Esophagus squamous epithelium (tissue), 5 donors: Measurements from ENCODE around the gene PROSER2. TPM values are rescaled to one million over a fixed set of nuclear protein-coding genes. Genes with fewer than 3 reads are reported as not detected.
A peak's percentile ranks its signal among the peaks of the same experiment; 100 is the strongest.

Experiments
- DNase-seq: peaks from one replicate; lab custom pipeline; 2025; lab: John Stamatoyannopoulos, UW
- H3K27ac ChIP-seq, 4 donors: fragments of 200-600 bp; sonication (generic); one replicate each; pipeline ENCODE4 v1.5.1; 2016 to 2019; ENCODE audit warnings: mild to moderate bottlenecking in 1 of 4
- H3K27me3 ChIP-seq, 4 donors: fragments of 200-600 bp; sonication (generic); 1 replicate in 3 of 4; 2 replicates in 1 of 4; pipeline versions ENCODE4 v1.5.1 to v1.6.0; 2017 to 2021; ENCODE audit warnings: antibody characterized with exemption in 1 of 4
- H3K36me3 ChIP-seq, 3 donors: fragments of 200-600 bp; sonication (generic); one replicate each; pipeline ENCODE4 v1.5.1; 2016 to 2019
- H3K4me1 ChIP-seq, 3 donors: fragments of 200-600 bp; sonication (generic); one replicate each; pipeline ENCODE4 v1.5.1; 2017 to 2019
- H3K4me3 ChIP-seq, 4 donors: fragments of 200-600 bp; sonication (generic); 1 replicate in 3 of 4; 2 replicates in 1 of 4; pipeline ENCODE4 v1.5.1; 2016 to 2019; ENCODE audit warnings: mild to moderate bottlenecking in 2 of 4, moderate library complexity in 1 of 4
- H3K9me3 ChIP-seq, 3 donors: fragments of 200-600 bp; sonication (generic); one replicate each; pipeline ENCODE4 v1.5.1; 2016 to 2019
- POLR2A ChIP-seq, 4 donors: fragments of 450-650 bp; IDR thresholded peaks; one replicate each; pipeline ENCODE4 v1.6.1; 2017; ENCODE audit warnings: antibody characterized with exemption in 4 of 4, mild to moderate bottlenecking in 4 of 4, moderate library complexity in 3 of 4
- WGBS, 2 donors: methylation state at CpG; one replicate each; pipeline ENCODE4 v1.1.5; 2018; 5-methylcytosine and 5-hydroxymethylcytosine counted together
- intact Hi-C: fragments of 100-400 bp; cut with DNase I; formaldehyde crosslinking; loops from one replicate; pipeline ENCODE4 v1.15.0; 2022
- total RNA-seq, 4 donors: library from RNA; depleted of rRNA; stranded (reverse); fragments of >200 nt; gene quantifications; one replicate each; pipeline ENCODE4 v1.1.0, GENCODE V29; 2016
- TF ChIP-seq, protein P1 (sequence below), 6 experiments: fragments of 450-650 bp in 4 of 6; fragments of 200-600 bp in 2 of 6; sonication (generic) in 2 of 6; IDR thresholded peaks; one replicate each; pipeline ENCODE4 v1.5.1; 2016 to 2019; ENCODE audit warnings: antibody characterized with exemption in 6 of 6, mild to moderate bottlenecking in 4 of 6, moderate library complexity in 4 of 6
- donor health status: DM: yes; HTN: yes; CAD: no.

Gene PROSER2
- total RNA-seq, 4 donors from 2014 or later = 6.4 to 15.5 (median 11.1) TPM

DNA sequence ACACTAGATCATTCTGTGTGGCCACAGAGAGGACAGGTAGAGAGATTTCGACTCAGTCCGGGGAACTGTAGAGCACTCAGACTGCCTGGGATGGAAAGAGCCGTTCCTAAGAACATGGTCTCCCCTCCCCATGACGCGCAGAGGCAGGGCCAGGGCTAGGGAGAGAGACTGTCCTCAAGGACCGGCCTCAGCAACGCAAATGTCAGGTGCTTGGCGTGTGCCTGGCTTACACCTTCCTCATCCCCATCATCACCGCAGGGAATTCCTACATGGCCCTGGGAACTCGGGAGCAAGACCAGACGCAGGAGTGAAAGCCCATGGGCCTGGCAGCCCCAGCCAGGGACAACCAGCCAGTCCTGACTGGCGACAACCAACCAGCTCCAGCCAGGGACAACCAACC, 55.6 kb downstream of the PROSER2 start:
- H3K9me3 ChIP-seq = no peaks in the 10 kb centered on the region
- H3K36me3 ChIP-seq = no peaks in the 10 kb centered on the region
- 86% methylated on average over 10 of the region's 12 CpGs; no CpG with 5 or more reads in 1 of the 2 donors for WGBS, 2 donors
- peaks cover 26 to 73% (median 36%) of the 10 kb centered on the region in 3 donors for H3K4me1 ChIP-seq
- TF ChIP-seq, protein P1, sequence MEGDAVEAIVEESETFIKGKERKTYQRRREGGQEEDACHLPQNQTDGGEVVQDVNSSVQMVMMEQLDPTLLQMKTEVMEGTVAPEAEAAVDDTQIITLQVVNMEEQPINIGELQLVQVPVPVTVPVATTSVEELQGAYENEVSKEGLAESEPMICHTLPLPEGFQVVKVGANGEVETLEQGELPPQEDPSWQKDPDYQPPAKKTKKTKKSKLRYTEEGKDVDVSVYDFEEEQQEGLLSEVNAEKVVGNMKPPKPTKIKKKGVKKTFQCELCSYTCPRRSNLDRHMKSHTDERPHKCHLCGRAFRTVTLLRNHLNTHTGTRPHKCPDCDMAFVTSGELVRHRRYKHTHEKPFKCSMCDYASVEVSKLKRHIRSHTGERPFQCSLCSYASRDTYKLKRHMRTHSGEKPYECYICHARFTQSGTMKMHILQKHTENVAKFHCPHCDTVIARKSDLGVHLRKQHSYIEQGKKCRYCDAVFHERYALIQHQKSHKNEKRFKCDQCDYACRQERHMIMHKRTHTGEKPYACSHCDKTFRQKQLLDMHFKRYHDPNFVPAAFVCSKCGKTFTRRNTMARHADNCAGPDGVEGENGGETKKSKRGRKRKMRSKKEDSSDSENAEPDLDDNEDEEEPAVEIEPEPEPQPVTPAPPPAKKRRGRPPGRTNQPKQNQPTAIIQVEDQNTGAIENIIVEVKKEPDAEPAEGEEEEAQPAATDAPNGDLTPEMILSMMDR (IDR thresholded peaks at IDR 0.05) = no peak
- TF ChIP-seq POLR2A (IDR thresholded peaks at IDR 0.05) = no peak
- no peaks in the 10 kb centered on the region for H3K27me3 ChIP-seq
- H3K4me3 ChIP-seq = no peak overlapping the region
- intact Hi-C loops = no loop called here
- peak overlapping the region in 1 of 4 donors; percentile 55 for H3K27ac ChIP-seq
- DNase-seq = no peak

DNA sequence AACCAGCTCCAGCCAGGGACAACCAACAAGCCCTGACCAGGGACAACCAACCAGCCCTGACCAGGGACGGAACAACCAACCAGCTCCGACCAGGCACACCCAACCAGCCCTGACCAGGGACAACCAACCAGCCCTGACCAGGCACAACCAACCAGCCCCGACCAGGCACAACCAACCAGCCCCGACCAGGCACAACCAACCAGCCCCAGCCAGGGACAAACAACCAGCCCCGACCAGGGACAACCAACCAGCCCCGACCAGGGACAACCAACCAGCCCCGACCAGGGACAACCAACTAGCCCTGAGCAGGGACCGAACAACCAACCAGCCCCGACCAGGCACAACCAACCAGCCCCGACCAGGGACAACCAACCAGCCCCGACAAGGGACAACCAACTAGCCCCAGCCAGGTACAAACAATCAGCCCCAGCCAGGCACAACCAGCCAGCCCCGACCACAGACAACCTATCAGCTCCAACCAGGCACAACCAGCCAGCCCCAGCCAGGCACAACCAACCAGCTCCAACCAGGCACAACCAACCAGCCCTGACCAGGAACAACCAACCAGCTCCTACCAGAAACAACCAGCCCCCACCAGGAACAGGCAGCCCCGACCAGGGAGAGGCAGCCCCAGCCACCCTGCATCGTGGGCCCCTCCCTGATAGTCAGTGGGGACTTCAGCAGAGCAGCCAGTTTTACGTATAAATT, 56.4 kb downstream of the PROSER2 start:
- Histone ChIP-seq H3K4me1 (peaks cover 22 to 72% (median 30%) of the 10 kb centered on the region in 3 donors), H3K9me3 (no peaks in the 10 kb centered on the region), H3K4me3 (no peak overlapping the region), H3K27ac (peak overlapping the region in 3 of 4 donors; percentile 70 to 78 (median 70)), H3K27me3 (no peaks in the 10 kb centered on the region), H3K36me3 (no peaks in the 10 kb centered on the region)
- intact Hi-C loops = no loop called here
- DNase-seq = no peak
- TF ChIP-seq, protein P1 (IDR thresholded peaks at IDR 0.05) = no peak
- no peak for TF ChIP-seq POLR2A (IDR thresholded peaks at IDR 0.05)
- 74 to 91% methylated on average over 5 of the region's 15 CpGs for WGBS, 2 donors

DNA sequence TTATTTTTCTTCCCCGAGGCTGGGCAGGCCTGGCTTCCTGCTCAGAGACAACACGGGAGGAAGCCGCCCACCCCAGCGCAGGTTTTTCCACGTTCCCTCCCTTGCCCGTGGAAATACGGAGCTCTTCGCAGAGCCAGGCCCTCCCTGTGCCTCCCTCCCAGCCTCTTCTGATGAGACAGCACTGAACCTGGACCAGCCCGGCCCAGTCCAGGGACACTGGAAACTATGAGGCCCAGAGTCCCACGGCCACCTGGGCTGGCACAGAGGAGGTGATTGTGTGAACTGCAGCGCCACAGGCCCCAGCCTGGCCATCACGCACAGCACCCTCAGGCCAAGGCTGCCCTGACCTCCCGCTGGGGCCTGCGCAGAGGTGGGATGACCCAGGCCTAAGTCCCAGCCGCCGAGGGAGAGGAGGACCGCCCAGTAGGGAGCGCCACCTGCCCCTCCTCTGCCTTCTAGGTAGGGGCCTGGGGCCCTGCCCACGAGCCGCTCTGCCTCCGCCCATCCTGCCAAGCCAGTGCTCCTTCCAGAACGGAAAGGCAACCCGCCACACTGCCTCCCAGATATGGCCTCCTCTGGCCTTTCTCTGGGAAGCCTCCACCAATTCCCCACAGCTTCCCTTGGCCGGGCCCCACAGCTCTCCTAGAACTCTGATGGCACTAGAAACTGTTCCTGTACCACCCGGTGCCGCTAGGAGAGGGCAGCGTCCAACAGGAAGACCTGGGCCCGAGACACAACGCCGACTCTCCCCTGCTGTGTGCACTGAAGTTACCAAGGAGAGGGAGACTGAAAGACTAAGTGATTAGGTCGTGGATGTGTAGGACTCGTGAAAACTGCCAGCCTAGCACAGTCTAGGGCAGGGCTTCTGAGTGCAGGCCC, 57.2 kb downstream of the PROSER2 start:
- Histone ChIP-seq H3K27ac (peak overlapping the region in 3 of 4 donors; percentile 70 to 78 (median 70)), H3K4me1 (peaks cover 14 to 69% (median 21%) of the 10 kb centered on the region in 3 donors), H3K27me3 (no peaks in the 10 kb centered on the region), H3K9me3 (no peaks in the 10 kb centered on the region), H3K36me3 (no peaks in the 10 kb centered on the region), H3K4me3 (no peak overlapping the region)
- WGBS, 2 donors = 63 to 65% methylated on average over 8 to 16 of the region's 32 CpGs
- intact Hi-C loops = no loop called here
- TF ChIP-seq POLR2A (IDR thresholded peaks at IDR 0.05) = no peak
- TF ChIP-seq, protein P1 (IDR thresholded peaks at IDR 0.05) = peak in 1 of 6 experiments; percentile 21
- no peak for DNase-seq

DNA sequence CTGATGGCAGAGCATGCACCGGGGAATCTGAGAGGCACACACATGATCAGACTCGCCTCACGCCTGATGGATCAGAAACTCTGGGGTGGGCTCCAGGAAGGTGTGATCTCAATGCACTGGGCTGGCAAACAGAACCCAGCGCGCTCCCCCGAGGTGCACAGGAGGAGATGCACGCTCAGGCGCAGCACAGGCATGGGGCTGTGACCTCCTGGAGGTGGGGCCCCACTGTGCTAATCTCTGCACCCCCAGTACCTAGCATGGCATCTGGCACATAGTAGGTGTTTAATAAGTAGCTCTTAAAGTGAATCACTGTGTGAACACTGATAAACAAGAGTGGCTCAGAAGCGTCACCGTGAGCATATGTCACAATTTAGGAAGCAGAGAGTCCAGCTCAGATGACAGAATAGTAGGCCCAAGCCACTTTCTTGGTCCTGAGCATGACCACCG, 57.9 kb downstream of the PROSER2 start:
- intact Hi-C loops = no loop called here
- Histone ChIP-seq H3K4me1 (peaks cover 7 to 69% (median 15%) of the 10 kb centered on the region in 3 donors), H3K9me3 (no peaks in the 10 kb centered on the region), H3K27ac (peak overlapping the region in 3 of 4 donors; percentile 70 to 78 (median 70)), H3K36me3 (no peaks in the 10 kb centered on the region), H3K4me3 (no peak overlapping the region), H3K27me3 (no peaks in the 10 kb centered on the region)
- no peak for DNase-seq
- 62 to 79% methylated on average over 3 to 11 of the region's 11 CpGs for WGBS, 2 donors
- no peak for TF ChIP-seq POLR2A (IDR thresholded peaks at IDR 0.05)
- TF ChIP-seq, protein P1 (IDR thresholded peaks at IDR 0.05) = no peak
